Activated CD4-positive, CD25-positive, alpha-beta regulatory T cell treated with anti-CD3 and anti-CD28 coated beads, Interleukin-2, amount 50 U/mL, for 72 hours (primary cell): Measurements from ENCODE around the gene HECTD4.
"Not testable (repeated sequence)": the region's sequence is repeated elsewhere in the genome, so short reads cannot be mapped to it uniquely, and the experiment has no call there.

Source experiments
- DNase-seq: peaks from one replicate; pipeline ENCODE4 v3.0.0; 2021

Gene HECTD4

GRCh38 chr12:112381883-112382796 is at the start of gene HECTD4:
Gene HECTD4 (minus strand): TSS chr12:112382431. CDS start chr12:112382128, 303 bp downstream.
- DNase-seq: peak; percentile 96

- no peak for DNase-seq
These were observed 49.7 kb upstream of the HECTD4 start for GRCh38 chr12:112431965-112432364.

- DNase-seq: no peak
These were observed 48.7 kb upstream of the HECTD4 start for GRCh38 chr12:112430929-112431328.

GRCh38 chr12:112427760-112428159 is 45.5 kb upstream of the HECTD4 start:
- DNase-seq: no peak

- no peak for DNase-seq
These were observed 43.6 kb upstream of the HECTD4 start for GRCh38 chr12:112425582-112426382.

GRCh38 chr12:112424126-112424525 is 41.9 kb upstream of the HECTD4 start:
- no peak for DNase-seq

GRCh38 chr12:112422531-112422930 is 40.3 kb upstream of the HECTD4 start:
- no peak for DNase-seq

- no peak for DNase-seq
These were observed 39.1 kb upstream of the HECTD4 start for GRCh38 chr12:112421363-112421762.

GRCh38 chr12:112420740-112421139 is 38.5 kb upstream of the HECTD4 start:
- no peak for DNase-seq

GRCh38 chr12:112419297-112420133 is 37.3 kb upstream of the HECTD4 start:
- DNase-seq: no peak

GRCh38 chr12:112418608-112419296 is 36.5 kb upstream of the HECTD4 start, which contains the start of gene PTPN11:
Gene PTPN11 (plus strand): TSS chr12:112418947. CDS start chr12:112419112, 165 bp downstream.
- DNase-seq: peak; percentile 92

- DNase-seq: no peak
These were observed 36.0 kb upstream of the HECTD4 start for GRCh38 chr12:112418273-112418607.

GRCh38 chr12:112415457-112415856 is 33.2 kb upstream of the HECTD4 start:
- DNase-seq: not testable (repeated sequence)

- no peak for DNase-seq
These were observed 31.8 kb upstream of the HECTD4 start for GRCh38 chr12:112413855-112414625.

GRCh38 chr12:112409906-112410244 is 27.6 kb upstream of the HECTD4 start:
- DNase-seq: no peak

- peak; percentile 73 for DNase-seq
These were observed 27.1 kb upstream of the HECTD4 start, which contains the start of gene RPL6 for GRCh38 chr12:112409064-112409905. Gene RPL6 (minus strand): TSS chr12:112409605. CDS start chr12:112408656, 949 bp downstream.

- DNase-seq: no peak
These were observed 26.4 kb upstream of the HECTD4 start for GRCh38 chr12:112408621-112409020.

- DNase-seq: not testable (repeated sequence)
These were observed 25.5 kb upstream of the HECTD4 start for GRCh38 chr12:112407683-112408082.

- DNase-seq: no peak
These were observed 24.6 kb upstream of the HECTD4 start for GRCh38 chr12:112406519-112407488.
